A673 (cell line): Measurements from ENCODE around the gene AP1AR. TPM values are rescaled to one million over a fixed set of nuclear protein-coding genes. Genes with fewer than 3 reads are reported as not detected.
A peak's percentile ranks its signal among the peaks of the same experiment; 100 is the strongest.

Source experiments
- BruUV-seq: library from RNA; stranded (reverse); fragments of 400-500 nt; replicated peaks from 2 replicates; lab custom pipeline; 2021; lab: Mats Ljungman, UMichigan
- CTCF ChIA-PET: fragments of 300-600 bp; sonication (Branson Sonifier 250); formaldehyde crosslinking; loops from one replicate; lab custom pipeline; 2022; ENCODE audit warnings: antibody characterized with exemption; lab: Charles Lee
- POLR2A ChIA-PET: fragments of 300-600 bp; sonication (Branson Sonifier 250); formaldehyde crosslinking; loops from one replicate; lab custom pipeline; 2022; ENCODE audit warnings: antibody characterized with exemption; ENCODE audit not compliant: low non-redundant PET; lab: Charles Lee
- DNase-seq: peaks from one replicate; pipeline ENCODE4 v3.0.0-alpha.2; 2015; ENCODE audit warnings: low spot score
- H3K27ac ChIP-seq: fragments of 200-600 bp; sonication (generic); 2 replicates; pipeline ENCODE4 v1.5.1; 2016; ENCODE audit warnings: mixed run types, low read depth, mild to moderate bottlenecking, mixed read lengths, antibody characterized with exemption, low read length; ENCODE audit not compliant: poor library complexity, severe bottlenecking
- H3K27me3 ChIP-seq: fragments of 200-600 bp; sonication (generic); replicated peaks from 2 replicates; pipeline ENCODE4 v1.6.1; 2017; ENCODE audit warnings: mixed run types, low read depth, mild to moderate bottlenecking, mixed read lengths, antibody characterized with exemption, low read length; ENCODE audit not compliant: insufficient read depth, poor library complexity
- H3K36me3 ChIP-seq: fragments of 200-600 bp; sonication (generic); 2 replicates; pipeline ENCODE4 v1.6.1; 2016; ENCODE audit warnings: mixed run types, mild to moderate bottlenecking, mixed read lengths, antibody characterized with exemption, low read length; ENCODE audit not compliant: insufficient read depth, poor library complexity, severe bottlenecking
- H3K4me1 ChIP-seq: fragments of 200-600 bp; sonication (generic); 2 replicates; pipeline ENCODE4 v1.6.1; 2017; ENCODE audit warnings: mixed run types, mild to moderate bottlenecking, mixed read lengths, antibody characterized with exemption, low read length; ENCODE audit not compliant: insufficient read depth, poor library complexity, severe bottlenecking
- H3K4me3 ChIP-seq: fragments of 200-600 bp; sonication (generic); 2 replicates; pipeline ENCODE4 v1.5.1; 2016; ENCODE audit warnings: low read depth, mixed run types, mild to moderate bottlenecking, mixed read lengths, low read length; ENCODE audit not compliant: poor library complexity, severe bottlenecking
- H3K9me3 ChIP-seq: fragments of 200-600 bp; sonication (generic); 2 replicates; pipeline ENCODE4 v1.6.1; 2016; ENCODE audit warnings: mixed run types, low read depth, mild to moderate bottlenecking, mixed read lengths, antibody characterized with exemption, low read length; ENCODE audit not compliant: poor library complexity, severe bottlenecking
- CTCF ChIP-seq: fragments of 300-800, 200-600 bp; sonication (generic); conservative IDR thresholded peaks from 2 replicates; pipeline ENCODE4 v1.5.1; 2017; ENCODE audit warnings: low read depth, mild to moderate bottlenecking, antibody characterized with exemption, low read length, moderate library complexity, mixed read lengths
- EZH2 ChIP-seq: fragments of 200-600 bp; sonication (generic); IDR thresholded peaks from 2 replicates; pipeline ENCODE4 v1.6.1; 2017; ENCODE audit warnings: borderline replicate concordance, low read depth, mild to moderate bottlenecking, mixed read lengths, antibody characterized with exemption, low read length; ENCODE audit not compliant: poor library complexity, severe bottlenecking
- intact Hi-C: fragments of 100-400 bp; cut with micrococcal nuclease; formaldehyde crosslinking; loops from one replicate; pipeline ENCODE4 v1.10.0; 2022; ENCODE audit not compliant: unreplicated experiment
- total RNA-seq: library from RNA; stranded (reverse); gene quantifications from 2 replicates; pipeline ENCODE4 v1.2.3, GENCODE V29; 2021

The AP1AR gene
- total RNA-seq, 1 experiment from 2014 or later = 24.9 TPM

- DNase-seq = no peak
- ChIA-PET CTCF (no interaction called here), POLR2A (no interaction called here)
- Histone ChIP-seq H3K27ac (no peak overlapping the region), H3K4me3 (no peak overlapping the region), H3K36me3 (no peaks in the 10 kb centered on the region), H3K4me1 (peaks cover 13% of the 10 kb centered on the region), H3K9me3 (no peaks in the 10 kb centered on the region), H3K27me3 (no peaks in the 10 kb centered on the region)
- no peak for TF ChIP-seq EZH2
- no peak for TF ChIP-seq CTCF
- intact Hi-C loops = no loop called here
- no TSS peak for BruUV-seq
Observed at GRCh38 chr4:112282860-112283667, 51.5 kb downstream of the AP1AR start.

- TF ChIP-seq EZH2 (no peak), CTCF (no peak)
Observed at GRCh38 chr4:112284166-112284565, 52.6 kb downstream of the AP1AR start.

GRCh38 chr4:112284662-112285411, 53.2 kb downstream of the AP1AR start:
- intact Hi-C loops = loop anchor here (5.0 kb wide), 1 partner anchor 53 kb away; the partner anchor contains the start of gene AP1AR
- peak overlapping the region; percentile 78 for H3K27ac ChIP-seq
- peaks cover 13% of the 10 kb centered on the region for H3K4me1 ChIP-seq
- POLR2A ChIA-PET = no interaction called here
- BruUV-seq = TSS peak; percentile 50
- H3K27me3 ChIP-seq = no peaks in the 10 kb centered on the region
- DNase-seq = peak; percentile 12
- TF ChIP-seq CTCF (no peak), EZH2 (no peak)
- no peaks in the 10 kb centered on the region for H3K36me3 ChIP-seq
- no peaks in the 10 kb centered on the region for H3K9me3 ChIP-seq
- CTCF ChIA-PET = interaction anchor here (0.7 kb wide), 1 partner anchor 242 kb away, joined by 6 read pairs; no protein-coding TSS in a partner anchor
- peak overlapping the region; percentile 80 for H3K4me3 ChIP-seq

More at GRCh38 chr4:112284166-112284565, 52.6 kb downstream of the AP1AR start:
- intact Hi-C loops = no loop called here
- H3K27me3 ChIP-seq = no peaks in the 10 kb centered on the region
- H3K36me3 ChIP-seq = no peaks in the 10 kb centered on the region
- no TSS peak for BruUV-seq
- peak overlapping the region; percentile 80 for H3K4me3 ChIP-seq
- POLR2A ChIA-PET = no interaction called here
- no peak for DNase-seq
- CTCF ChIA-PET = no interaction called here
- H3K9me3 ChIP-seq = no peaks in the 10 kb centered on the region
- peaks cover 13% of the 10 kb centered on the region for H3K4me1 ChIP-seq
- no peak overlapping the region for H3K27ac ChIP-seq
